ENCODE results near the gene MISP.
A peak's percentile ranks its signal among the peaks of the same experiment; 100 is the strongest.

DNA sequence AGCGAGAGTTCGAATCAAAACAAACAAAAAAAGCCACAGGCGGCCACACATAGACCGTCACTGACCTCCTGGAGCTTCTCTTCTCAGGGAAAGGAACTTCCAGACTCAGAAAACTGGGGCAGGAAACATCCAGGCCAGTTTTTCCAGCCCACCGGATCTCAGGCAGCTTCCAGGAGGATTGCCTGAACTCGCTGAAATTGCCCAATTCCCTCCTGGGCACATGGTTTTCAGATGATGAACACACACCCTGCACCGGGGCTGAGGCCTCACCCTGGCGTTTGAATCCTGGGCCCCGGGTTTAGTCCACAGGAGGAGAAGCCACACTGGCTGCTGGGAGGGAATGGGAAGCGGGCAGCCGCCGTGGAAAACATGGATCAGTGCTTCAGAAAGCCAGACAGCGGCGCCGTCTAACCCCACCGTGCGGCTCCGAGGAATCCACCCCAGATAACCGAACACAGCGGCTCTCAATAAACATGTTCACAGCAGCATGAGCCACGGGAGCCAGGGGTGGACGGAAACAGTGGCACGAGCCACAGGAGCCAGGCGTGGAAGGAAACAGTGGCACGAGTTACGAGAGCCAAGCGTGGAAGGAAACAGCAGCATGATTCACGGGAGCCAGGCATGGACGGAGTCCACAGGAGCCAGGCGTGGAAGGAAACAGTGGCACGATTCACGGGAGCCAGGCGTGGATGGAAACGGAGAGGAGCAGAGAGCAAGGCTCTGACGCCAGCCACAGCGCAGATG is 28.2 kb downstream of the MISP start:
- no peak for TF ChIP-seq POLR2A (IDR thresholded peaks at IDR 0.05)
- TF ChIP-seq, protein P1, sequence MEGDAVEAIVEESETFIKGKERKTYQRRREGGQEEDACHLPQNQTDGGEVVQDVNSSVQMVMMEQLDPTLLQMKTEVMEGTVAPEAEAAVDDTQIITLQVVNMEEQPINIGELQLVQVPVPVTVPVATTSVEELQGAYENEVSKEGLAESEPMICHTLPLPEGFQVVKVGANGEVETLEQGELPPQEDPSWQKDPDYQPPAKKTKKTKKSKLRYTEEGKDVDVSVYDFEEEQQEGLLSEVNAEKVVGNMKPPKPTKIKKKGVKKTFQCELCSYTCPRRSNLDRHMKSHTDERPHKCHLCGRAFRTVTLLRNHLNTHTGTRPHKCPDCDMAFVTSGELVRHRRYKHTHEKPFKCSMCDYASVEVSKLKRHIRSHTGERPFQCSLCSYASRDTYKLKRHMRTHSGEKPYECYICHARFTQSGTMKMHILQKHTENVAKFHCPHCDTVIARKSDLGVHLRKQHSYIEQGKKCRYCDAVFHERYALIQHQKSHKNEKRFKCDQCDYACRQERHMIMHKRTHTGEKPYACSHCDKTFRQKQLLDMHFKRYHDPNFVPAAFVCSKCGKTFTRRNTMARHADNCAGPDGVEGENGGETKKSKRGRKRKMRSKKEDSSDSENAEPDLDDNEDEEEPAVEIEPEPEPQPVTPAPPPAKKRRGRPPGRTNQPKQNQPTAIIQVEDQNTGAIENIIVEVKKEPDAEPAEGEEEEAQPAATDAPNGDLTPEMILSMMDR (IDR thresholded peaks at IDR 0.05) = no peak
- TF ChIP-seq POLR2AphosphoS5 (IDR thresholded peaks at IDR 0.05; ENCODE audit: insufficient read depth in 1 of 2, low read depth in 1 of 2) = peak; percentile 65 to 76

Measured in vagina (tissue), 2 donors.